T follicular helper cell (primary cell): ENCODE results near the gene C10orf90.

Experiments
- DNase-seq: peaks from one replicate; pipeline ENCODE4 v3.0.0-alpha.2; 2020; ENCODE audit warnings: low read depth

C10orf90 gene

GRCh38 chr10:126538439-126539135 is 131.9 kb downstream of the C10orf90 start:
- no peak for DNase-seq

GRCh38 chr10:126536656-126537055 is 133.8 kb downstream of the C10orf90 start:
- no peak for DNase-seq

- DNase-seq: no peak
Observed at GRCh38 chr10:126536148-126536547, 134.3 kb downstream of the C10orf90 start.

- no peak for DNase-seq
Observed at GRCh38 chr10:126533644-126534043, 136.8 kb downstream of the C10orf90 start.

GRCh38 chr10:126528315-126528835 is 142.1 kb downstream of the C10orf90 start:
- no peak for DNase-seq

- DNase-seq: no peak
Observed at GRCh38 chr10:126527645-126528314, 142.7 kb downstream of the C10orf90 start.

GRCh38 chr10:126525326-126525725 is 145.2 kb downstream of the C10orf90 start:
- DNase-seq: no peak

- no peak for DNase-seq
Observed at GRCh38 chr10:126524526-126524925, 146.0 kb downstream of the C10orf90 start.

GRCh38 chr10:126523071-126523470 is 147.4 kb downstream of the C10orf90 start:
- no peak for DNase-seq

- DNase-seq: no peak
Observed at GRCh38 chr10:126521399-126521798, 149.1 kb downstream of the C10orf90 start.

GRCh38 chr10:126520751-126521317 is 149.7 kb downstream of the C10orf90 start:
- DNase-seq: no peak

GRCh38 chr10:126519992-126520391 is 150.5 kb downstream of the C10orf90 start:
- no peak for DNase-seq

GRCh38 chr10:126519185-126519584 is 151.3 kb downstream of the C10orf90 start:
- DNase-seq: no peak

- DNase-seq: no peak
Observed at GRCh38 chr10:126518218-126519080, 152.0 kb downstream of the C10orf90 start.

- no peak for DNase-seq
Observed at GRCh38 chr10:126516515-126516914, 154.0 kb downstream of the C10orf90 start.

- no peak for DNase-seq
Observed at GRCh38 chr10:126511917-126512479, 158.5 kb downstream of the C10orf90 start.

GRCh38 chr10:126509182-126509581 is 161.3 kb downstream of the C10orf90 start:
- DNase-seq: no peak

GRCh38 chr10:126508535-126509040 is 161.9 kb downstream of the C10orf90 start:
- no peak for DNase-seq

- DNase-seq: no peak
Observed at GRCh38 chr10:126504761-126505112, 165.8 kb downstream of the C10orf90 start.

- DNase-seq: no peak
Observed at GRCh38 chr10:126504063-126504760, 166.3 kb downstream of the C10orf90 start.
